Right renal cortex interstitium (tissue), 3 donors: ENCODE results near the gene SART1. TPM values are rescaled to one million over a fixed set of nuclear protein-coding genes. Genes with fewer than 3 reads are reported as not detected.
"Not testable (repeated sequence)": the region's sequence is repeated elsewhere in the genome, so short reads cannot be mapped to it uniquely, and the experiment has no call there.

Source experiments
- DNase-seq, 3 donors: peaks; one replicate each; pipeline ENCODE4 v3.0.0-alpha.2; 2013; ENCODE audit warnings: low read depth in 3 of 3, low spot score in 2 of 3
- polyA plus RNA-seq, 3 donors: library from polyadenylated mRNA; unstranded; fragments of 120-200 nt; gene quantifications; one replicate each; pipeline ENCODE4 v1.2.1, GENCODE V29; 2013; ENCODE audit not compliant: insufficient read length in 3 of 3

Gene SART1
- polyA plus RNA-seq, 3 donors: 42.9 to 43.7 (median 43.2) TPM

- no peak for DNase-seq
Observed at GRCh38 chr11:65987336-65987735, 25.8 kb downstream of the SART1 start.

DNA sequence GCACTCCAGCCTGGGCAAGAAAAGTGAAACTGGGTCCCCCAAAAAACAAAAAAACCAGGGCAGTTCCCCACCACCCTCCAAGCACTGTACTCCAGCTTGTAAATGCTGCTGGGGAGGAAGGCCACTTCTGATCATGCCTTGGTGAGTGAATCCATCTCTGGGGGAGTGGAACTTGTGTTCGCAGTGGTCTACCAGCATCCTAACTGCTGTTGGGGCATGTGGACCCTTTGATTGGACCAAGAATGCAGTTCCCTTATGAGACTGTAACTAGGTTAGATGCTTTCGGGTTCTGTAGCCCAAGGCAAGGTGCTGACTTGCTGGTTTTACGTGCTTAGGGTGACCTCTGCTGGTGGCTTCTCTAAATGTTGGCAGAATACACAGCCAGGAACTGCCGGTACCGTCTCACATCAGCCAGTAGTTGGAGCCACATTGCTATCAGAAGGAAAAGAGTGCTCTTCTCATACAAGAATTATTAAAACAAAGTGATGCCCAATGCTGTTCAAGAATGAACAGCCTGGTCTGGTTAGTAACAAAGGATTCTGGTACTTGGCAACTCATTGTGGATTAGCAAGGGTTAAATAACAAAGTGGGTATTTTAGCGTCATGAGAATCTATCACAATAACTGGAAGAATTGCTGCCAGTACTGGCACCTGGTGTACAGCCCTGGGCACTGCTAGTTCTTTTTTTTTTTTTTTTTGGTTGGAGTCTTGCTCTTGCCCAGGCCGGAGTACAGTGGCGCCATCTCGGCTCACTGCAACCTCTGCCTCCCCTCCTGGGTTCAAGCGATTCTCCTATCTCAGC is 27.5 kb downstream of the SART1 start:
- peak; percentile 93 to 95 (median 93) for DNase-seq

DNA sequence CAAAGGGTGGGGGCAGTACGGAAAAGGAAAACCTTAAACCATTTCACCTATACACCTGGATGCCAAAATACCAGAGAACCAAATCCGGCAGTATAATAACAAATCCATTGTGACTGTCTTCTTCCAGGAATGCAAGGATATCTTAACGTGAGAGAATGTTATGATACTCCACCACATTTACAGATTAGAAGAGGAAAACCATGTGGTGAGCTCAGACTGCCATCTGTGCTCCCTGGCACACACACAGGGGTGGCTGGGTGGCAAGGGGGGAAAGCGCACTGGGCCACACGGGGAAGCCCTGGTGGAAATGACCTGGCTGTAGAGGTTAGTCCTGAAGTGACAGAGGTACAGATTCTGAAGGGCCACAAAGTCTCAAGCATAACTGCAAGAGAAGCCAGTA is 30.5 kb downstream of the SART1 start:
- no peak for DNase-seq

DNA sequence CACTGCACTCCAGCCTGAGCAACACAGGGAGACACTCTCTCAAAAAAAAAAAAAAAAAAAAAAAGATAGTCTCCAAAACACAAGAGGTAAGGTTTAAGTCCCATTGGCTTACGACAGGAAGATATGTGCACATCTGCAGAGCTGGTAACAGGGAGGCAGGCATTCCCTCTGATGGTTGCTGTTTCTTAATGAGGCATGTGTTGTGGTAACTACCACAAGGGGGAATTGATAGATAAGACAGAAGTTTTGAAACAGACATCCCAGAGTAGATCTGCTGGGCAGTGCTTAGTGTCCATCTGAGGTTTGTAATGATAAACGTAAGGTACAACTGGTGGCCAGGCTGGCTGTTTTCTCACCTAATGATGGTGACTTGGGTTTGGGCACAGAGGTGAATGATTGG is 35.8 kb downstream of the SART1 start:
- DNase-seq: no peak

- peak; percentile 96 to 98 (median 98) for DNase-seq
Observed at GRCh38 chr11:66001942-66002647, 40.6 kb downstream of the SART1 start, which contains the start of the genes BANF1 and EIF1AD. Gene BANF1 (plus strand): TSS chr11:66002503. CDS start chr11:66003251, 748 bp downstream. Gene EIF1AD (minus strand): TSS chr11:66002157. CDS start chr11:66000389, 1,768 bp downstream.

- DNase-seq: no peak
Observed at GRCh38 chr11:66002648-66003225, 41.2 kb downstream of the SART1 start.

DNA sequence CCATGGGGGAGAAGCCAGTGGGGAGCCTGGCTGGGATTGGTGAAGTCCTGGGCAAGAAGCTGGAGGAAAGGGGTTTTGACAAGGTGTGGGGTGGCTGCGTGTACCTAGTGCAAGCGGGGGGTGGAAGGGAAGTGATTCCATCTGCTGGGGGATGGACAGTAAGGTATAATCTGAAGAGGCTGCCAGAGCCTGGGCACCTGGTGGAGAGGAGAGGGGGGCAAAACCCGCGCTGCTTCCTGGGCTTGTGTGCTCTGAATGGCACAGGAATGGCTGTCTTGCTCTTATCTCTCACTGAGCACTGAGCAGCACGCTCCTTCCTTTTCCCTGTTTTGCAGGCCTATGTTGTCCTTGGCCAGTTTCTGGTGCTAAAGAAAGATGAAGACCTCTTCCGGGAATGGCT is 41.8 kb downstream of the SART1 start:
- DNase-seq: no peak

DNA sequence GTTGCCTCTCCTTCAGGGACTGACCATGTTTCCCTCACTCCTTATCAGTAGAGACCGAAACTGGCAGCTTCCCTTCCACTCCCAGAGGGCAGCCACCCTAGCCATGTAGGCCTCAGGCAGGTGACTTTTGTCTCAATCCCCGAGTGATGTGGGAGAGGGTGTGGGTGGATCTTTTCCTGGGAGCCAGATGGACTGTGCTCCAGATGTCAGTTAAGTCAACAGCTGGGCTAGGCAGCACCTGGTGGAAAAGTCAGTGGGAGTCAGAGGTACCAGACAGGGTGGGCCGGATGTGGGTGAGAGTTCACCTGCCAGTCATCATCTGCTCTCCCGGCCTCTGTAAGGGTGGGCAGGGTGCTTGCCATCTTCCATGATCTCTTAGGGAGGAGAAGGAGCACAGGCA is 42.7 kb downstream of the SART1 start:
- no peak for DNase-seq

DNA sequence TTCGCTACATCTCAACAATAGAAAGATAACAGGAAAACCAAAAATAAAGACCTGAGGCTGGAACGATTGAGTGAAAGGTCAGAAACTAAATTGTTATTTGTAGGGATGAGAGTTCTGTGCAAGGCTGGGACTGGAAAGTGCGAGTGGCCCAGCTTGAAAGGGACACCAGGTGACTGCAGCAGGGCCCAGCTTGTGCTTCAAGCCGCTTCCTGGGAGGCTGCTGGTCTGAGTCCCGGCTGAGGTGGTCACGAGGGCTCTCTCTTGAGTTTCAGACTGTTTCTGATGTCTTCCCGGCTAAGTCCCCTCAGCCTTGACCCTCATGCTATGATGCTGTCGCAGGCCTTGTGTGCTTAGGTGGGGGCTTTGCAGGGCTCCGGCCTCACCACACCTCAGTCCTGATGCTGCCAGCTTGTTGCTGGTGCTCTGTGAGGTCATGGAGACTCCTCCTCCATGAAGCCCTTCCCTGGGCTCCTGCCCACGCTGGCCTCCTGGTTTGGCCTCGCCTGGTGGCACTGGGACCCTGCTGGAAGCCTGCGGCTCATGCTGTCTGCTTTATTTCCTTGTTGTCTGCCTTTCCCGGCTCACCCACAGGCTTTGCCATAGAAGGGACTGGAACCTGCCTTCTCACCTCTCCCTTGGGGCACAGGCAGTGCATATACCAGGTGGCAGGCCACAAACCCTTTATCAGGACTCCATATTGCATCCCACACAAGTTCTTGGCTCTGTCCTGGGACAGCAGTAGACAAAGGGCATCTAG is 44.8 kb downstream of the SART1 start:
- no peak for DNase-seq

DNA sequence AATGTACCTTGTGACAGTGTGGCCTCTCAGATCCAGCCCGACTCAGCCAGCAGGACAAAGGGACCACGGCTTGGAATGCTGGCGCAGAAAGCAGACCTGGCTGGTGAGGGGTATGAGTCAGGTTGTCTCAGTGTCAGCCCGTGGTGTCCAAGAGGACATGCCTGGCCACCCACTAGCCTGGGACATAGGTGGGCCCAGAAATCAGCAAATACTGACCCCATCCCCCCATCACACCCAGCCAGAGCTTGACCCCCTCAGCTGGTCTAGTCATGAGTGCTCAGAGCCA is 45.3 kb downstream of the SART1 start:
- no peak for DNase-seq

DNA sequence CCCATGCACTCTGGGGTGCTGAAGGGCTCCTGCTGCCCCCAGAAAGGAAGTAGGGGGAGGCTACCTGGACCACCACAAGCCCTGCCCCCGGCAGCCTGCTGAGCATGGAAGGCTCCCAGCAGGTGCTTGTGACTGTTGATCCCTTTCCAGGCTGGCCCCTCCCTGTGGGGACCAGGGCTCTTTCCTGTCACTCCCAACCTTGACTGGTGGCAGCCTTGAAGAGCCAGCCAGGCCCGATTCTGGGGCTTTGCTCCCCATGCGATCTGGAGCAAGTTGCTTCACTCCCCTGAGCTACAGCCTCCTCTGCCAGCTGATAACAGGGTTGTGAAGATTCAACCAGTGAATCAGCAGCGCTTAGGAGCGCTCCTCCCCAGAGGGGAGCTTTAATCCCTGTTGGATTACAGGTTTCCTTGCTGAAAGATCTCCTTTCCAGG is 45.7 kb downstream of the SART1 start:
- no peak for DNase-seq

GRCh38 chr11:66008095-66008467 is 46.5 kb downstream of the SART1 start:
- no peak for DNase-seq

DNA sequence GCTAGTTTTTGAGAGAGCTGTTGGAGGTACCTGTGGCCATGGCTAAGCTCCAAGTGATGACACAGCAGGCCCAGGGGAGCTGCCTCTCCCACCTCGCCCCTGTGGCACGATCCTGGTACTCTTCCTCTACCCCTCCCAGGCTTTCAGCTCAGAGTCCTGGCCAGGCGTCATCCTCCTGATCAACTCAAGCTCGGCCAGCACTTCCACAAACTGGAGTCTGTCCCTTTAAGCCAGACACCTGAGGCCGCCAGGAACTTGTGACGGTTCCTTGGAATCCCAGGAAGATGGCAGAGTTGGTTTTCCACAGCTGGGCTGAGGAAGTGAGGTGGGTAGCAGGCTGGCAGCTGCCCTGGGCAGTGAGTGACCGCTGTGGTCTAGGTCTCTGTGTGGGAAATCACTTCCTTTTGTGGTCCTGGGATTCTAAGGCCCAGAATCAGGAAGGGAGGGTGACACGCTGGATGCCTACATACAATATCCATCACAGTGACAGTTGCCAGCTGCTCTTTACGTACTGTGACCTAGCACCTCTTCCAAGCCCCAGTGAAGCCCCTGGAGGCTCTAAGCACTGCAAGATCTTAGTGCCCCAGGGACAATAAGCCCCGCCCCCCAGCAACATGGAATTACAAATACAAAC is 47.1 kb downstream of the SART1 start:
- no peak for DNase-seq

DNA sequence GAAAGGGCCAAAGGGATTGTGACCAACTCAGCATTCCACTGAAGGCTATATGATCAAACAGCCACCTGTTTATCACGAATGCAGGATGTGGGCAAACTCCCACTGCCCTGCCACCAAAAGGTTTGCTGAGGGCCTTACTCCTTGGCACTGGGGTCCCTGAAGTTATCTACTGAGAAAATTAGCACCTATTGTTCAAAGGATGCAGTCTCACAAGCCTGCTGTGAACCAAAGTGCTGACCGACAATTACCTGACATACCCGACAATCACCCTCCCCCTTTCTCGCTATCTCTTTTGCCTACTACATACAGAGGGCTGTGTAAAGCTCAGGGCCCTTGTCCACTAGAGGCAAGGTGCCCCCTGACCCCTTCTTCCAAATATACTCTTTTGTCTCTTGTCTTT is 48.5 kb downstream of the SART1 start:
- DNase-seq: not testable (repeated sequence)

DNA sequence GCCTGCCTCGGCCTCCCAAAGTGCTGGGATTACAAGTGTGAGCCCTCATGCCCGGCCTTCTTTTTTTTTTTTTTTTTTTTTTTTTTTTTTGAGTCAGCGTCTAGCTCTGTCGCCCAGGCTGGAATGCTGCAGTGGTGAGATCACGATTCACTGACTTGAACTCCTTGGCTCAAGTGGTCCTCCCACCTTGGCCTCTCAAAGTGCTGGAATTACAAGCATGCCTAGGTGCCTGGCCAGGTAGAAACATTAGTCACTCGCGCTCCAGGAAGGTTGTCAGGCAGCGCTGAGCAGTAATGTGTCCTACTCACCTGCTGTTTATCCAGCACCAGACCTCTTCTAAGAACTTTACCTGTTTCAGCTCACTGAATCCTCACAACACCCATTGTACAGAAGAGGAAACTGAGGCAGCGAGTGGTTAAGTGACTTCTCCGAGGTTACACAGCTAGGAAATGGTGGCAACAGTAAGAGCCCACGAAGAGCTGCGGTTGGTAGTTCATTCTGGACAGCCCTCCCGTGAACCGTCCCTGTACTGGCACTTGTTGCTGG is 49.8 kb downstream of the SART1 start:
- DNase-seq: no peak

GRCh38 chr11:66011785-66012303 is 50.3 kb downstream of the SART1 start, which contains the start of gene CST6:
Gene CST6 (plus strand): TSS chr11:66012008. CDS start chr11:66012045, 37 bp downstream.
- DNase-seq: no peak

DNA sequence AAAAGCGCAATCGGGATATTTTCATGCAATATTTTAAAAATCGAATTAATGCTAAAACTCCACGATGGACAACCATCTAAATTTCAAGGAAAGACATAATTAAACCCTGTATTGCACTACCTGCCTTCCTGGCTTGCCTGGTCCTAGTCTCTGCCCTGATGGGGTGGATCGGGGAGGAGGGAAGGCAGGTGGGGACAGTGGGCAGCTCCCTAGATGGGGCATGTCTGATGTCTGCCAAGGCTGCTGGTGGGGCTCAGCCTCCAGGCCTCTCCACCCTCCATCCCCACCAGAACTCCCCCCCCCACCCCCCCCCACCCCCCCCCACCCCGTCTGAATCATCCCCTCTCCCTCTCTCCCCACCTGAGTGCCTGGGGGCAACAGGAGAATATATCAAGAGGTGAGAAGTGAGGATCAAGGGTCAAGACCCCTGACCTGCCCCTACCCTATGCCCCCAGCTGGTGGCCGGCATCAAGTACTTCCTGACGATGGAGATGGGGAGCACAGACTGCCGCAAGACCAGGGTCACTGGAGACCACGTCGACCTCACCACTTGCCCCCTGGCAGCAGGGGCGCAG is 50.9 kb downstream of the SART1 start:
- DNase-seq: no peak

DNA sequence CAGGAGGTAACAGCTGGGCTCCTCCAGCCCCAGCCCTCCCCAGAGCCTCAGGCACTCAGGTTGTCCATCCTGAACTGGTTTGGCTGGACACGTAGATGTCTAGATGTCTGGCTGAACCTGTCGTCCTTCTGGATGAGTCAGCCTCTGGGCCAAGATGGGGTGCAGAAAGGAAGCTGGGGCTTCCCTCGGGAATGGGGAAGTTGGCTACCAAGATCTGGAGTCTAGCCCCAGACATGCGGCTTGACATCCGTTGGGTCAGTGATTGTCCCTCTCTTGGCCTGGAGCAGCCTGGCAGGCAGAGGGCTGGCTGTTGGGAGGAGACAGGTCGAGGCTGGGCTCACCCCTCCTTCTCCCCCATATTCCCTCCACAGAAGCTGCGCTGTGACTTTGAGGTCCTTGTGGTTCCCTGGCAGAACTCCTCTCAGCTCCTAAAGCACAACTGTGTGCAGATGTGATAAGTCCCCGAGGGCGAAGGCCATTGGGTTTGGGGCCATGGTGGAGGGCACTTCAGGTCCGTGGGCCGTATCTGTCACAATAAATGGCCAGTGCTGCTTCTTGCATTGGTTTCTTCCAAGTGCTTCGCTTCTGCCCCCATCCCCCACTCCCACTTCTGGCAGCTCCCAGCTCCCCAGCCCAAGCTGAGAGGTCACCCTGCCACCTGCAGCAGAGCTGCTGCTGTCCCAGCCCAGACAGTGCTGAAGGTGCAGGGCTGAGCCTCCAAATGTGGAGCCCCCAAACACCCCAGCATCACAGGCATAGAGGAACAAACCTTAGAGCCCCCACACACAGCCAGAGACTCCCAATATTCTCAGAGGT is 51.6 kb downstream of the SART1 start:
- DNase-seq: no peak

DNA sequence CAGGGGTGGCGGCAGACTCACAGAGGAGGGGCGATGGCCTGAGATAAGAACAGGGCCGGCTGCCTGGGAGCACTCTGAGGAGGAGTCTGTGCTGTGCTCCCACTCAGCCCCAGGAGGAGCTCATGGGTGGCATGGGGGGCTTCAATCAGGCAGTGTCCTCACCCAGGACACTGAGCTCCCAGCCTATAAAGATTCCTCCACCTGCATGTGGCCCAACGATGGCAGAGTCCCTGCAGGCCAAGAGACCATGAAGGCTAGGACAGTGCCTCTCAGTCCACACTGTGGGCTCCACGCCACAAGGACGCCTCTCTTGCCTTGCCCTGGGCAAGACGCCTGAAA is 52.2 kb downstream of the SART1 start:
- DNase-seq: no peak
